Trophoblast cell (in vitro differentiated cells and primary cell): ENCODE data around the gene SEL1L3.

Experiments
- DNase-seq, 2 donors: peaks; one replicate each; pipeline ENCODE4 v3.0.0-alpha.2; 2016
- H2AFZ ChIP-seq: 2 replicates; pipeline ENCODE4 v1.6.1; 2013; ENCODE audit warnings: low read length, moderate library complexity, mild to moderate bottlenecking; ENCODE audit not compliant: insufficient read depth, poor library complexity
- H2AK5ac ChIP-seq: 2 replicates; pipeline ENCODE4 v1.6.1; 2013; ENCODE audit warnings: mild to moderate bottlenecking, low read length
- H2BK120ac ChIP-seq: 2 replicates; pipeline ENCODE4 v1.6.1; 2013; ENCODE audit warnings: low read length, mild to moderate bottlenecking, moderate library complexity; ENCODE audit not compliant: insufficient read depth, poor library complexity
- H2BK12ac ChIP-seq: 2 replicates; pipeline ENCODE4 v1.6.1; 2013; ENCODE audit warnings: mild to moderate bottlenecking, low read length, moderate library complexity
- H2BK5ac ChIP-seq: 2 replicates; pipeline ENCODE4 v1.6.1; 2013; ENCODE audit warnings: low read length, low read depth, moderate library complexity, mild to moderate bottlenecking; ENCODE audit not compliant: poor library complexity
- H3K14ac ChIP-seq: 2 replicates; pipeline ENCODE4 v1.6.1; 2013; ENCODE audit warnings: mild to moderate bottlenecking, low read length
- H3K18ac ChIP-seq: 2 replicates; pipeline ENCODE4 v1.6.1; 2013; ENCODE audit warnings: mild to moderate bottlenecking, low read length
- H3K23ac ChIP-seq: 2 replicates; pipeline ENCODE4 v1.6.1; 2013; ENCODE audit warnings: low read length
- H3K27ac ChIP-seq: 2 replicates; pipeline ENCODE4 v1.5.1; 2013; ENCODE audit warnings: low read depth, mild to moderate bottlenecking, inconsistent platforms, low read length, moderate library complexity
- H3K27me3 ChIP-seq: 2 replicates; pipeline ENCODE4 v1.6.1; 2013; ENCODE audit warnings: inconsistent platforms, mild to moderate bottlenecking, low read length, moderate library complexity; ENCODE audit not compliant: insufficient read depth
- H3K36me3 ChIP-seq, 2 experiments: 1 replicate in 1 of 2; 2 replicates in 1 of 2; pipeline ENCODE4 v1.6.1; 2013; ENCODE audit warnings: low read length in 2 of 2, mild to moderate bottlenecking in 2 of 2, moderate library complexity in 1 of 2; ENCODE audit not compliant: insufficient read depth in 2 of 2, control insufficient read depth in 1 of 2
- H3K4ac ChIP-seq: 2 replicates; pipeline ENCODE4 v1.6.1; 2013; ENCODE audit warnings: low read depth, mild to moderate bottlenecking, low read length, moderate library complexity
- H3K4me1 ChIP-seq, 2 experiments: 1 replicate in 1 of 2; 2 replicates in 1 of 2; pipeline ENCODE4 v1.6.1; 2013; ENCODE audit warnings: low read length in 2 of 2, mild to moderate bottlenecking in 2 of 2, moderate library complexity in 1 of 2; ENCODE audit not compliant: insufficient read depth in 2 of 2, control insufficient read depth in 1 of 2
- H3K4me2 ChIP-seq: 2 replicates; pipeline ENCODE4 v1.6.1; 2013; ENCODE audit warnings: inconsistent platforms, mild to moderate bottlenecking, low read length, moderate library complexity
- H3K4me3 ChIP-seq: 2 replicates; pipeline ENCODE4 v1.5.1; 2013; ENCODE audit warnings: mild to moderate bottlenecking, low read depth, low read length, inconsistent platforms
- H3K79me1 ChIP-seq: one replicate; pipeline ENCODE4 v1.6.1; 2013; ENCODE audit warnings: low read length
- H3K79me2 ChIP-seq: 2 replicates; pipeline ENCODE4 v1.6.1; 2013; ENCODE audit warnings: low read length, mild to moderate bottlenecking; ENCODE audit not compliant: control insufficient read depth, insufficient read depth, poor library complexity
- H3K9ac ChIP-seq: 2 replicates; pipeline ENCODE4 v1.6.1; 2013; ENCODE audit warnings: mild to moderate bottlenecking, low read length
- H3K9me3 ChIP-seq: 2 replicates; pipeline ENCODE4 v1.6.1; 2013; ENCODE audit warnings: low read depth, mild to moderate bottlenecking, control low read depth, inconsistent platforms, low read length; ENCODE audit not compliant: insufficient read depth
- H4K12ac ChIP-seq: 2 replicates; pipeline ENCODE4 v1.6.1; 2013; ENCODE audit warnings: low read depth, mild to moderate bottlenecking, low read length, moderate library complexity
- H4K8ac ChIP-seq: 2 replicates; pipeline ENCODE4 v1.6.1; 2013; ENCODE audit warnings: low read depth, mild to moderate bottlenecking, low read length, moderate library complexity
- H4K91ac ChIP-seq: one replicate; pipeline ENCODE4 v1.6.1; 2013; ENCODE audit warnings: low read depth, mild to moderate bottlenecking, low read length, moderate library complexity
- WGBS: extraction: QIAGEN DNeasy Blood & Tissue Kit; methylation state at CpG from one replicate; pipeline ENCODE4 v1.1.7; 2013; ENCODE audit warnings: missing lambda C conversion rate; ENCODE audit not compliant: insufficient read length, insufficient coverage; ENCODE audit errors: extremely low coverage; 5-methylcytosine and 5-hydroxymethylcytosine counted together

Gene SEL1L3

DNA sequence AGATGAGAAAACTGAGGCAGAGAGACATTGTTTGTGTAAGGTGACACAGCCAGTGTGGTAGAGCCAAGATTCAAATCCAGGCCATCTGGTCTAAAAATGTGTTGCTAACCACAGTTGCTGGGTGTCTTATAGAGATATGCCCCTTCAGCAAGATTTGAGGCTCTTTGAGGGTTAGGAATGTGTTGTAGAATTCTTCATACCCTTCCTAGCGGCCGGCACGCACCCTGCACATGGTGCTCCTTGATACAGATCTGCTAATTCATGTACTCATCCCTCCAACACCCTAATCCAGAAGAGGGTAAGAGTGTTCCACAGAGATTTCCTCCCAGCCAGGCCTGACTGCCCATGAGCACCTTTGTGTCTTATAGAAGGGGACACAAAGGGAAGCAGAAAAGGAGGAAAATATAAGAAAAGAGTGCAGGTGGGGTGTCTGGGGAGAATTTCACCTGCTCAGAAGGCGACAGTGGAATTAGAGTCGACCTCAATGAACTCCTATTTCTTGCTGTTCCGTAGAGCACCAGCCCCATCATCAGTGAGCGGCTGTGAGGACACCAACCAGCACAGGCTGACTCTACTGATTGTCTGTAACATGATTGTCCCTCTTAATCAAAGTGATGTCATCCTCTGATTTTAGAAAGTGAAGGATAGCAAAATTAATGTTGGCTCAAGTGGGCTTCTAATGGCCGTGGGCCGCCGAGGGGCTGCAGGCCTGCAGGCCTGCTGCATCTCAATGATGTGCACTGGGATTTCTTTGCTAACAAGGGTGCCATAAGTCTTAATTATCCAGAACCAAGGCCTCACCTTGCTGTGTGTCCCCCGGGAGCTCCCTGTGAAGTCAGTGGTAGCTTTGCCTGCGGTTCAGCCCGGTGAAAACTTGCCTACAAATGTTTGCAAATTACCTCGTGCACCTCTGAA lies 27.1 kb upstream of the SEL1L3 start:
- Histone ChIP-seq H2BK5ac (no peak overlapping the region), H3K27ac (no peak overlapping the region), H3K4me1 (no peaks in the 10 kb centered on the region), H4K12ac (no peak overlapping the region), H4K8ac (no peak overlapping the region), H3K36me3 (no peaks in the 10 kb centered on the region), H3K4me2 (no peak overlapping the region), H3K27me3 (no peaks in the 10 kb centered on the region), H3K4ac (no peak overlapping the region), H3K9me3 (no peaks in the 10 kb centered on the region), H4K91ac (no peak overlapping the region), H3K79me2 (no peaks in the 10 kb centered on the region), H2BK12ac (no peak overlapping the region), H3K14ac (no peak overlapping the region), H3K79me1 (no peaks in the 10 kb centered on the region), H2BK120ac (no peak overlapping the region), H3K18ac (no peak overlapping the region), H3K23ac (no peak overlapping the region), H2AFZ (no peak overlapping the region), H3K9ac (peak overlapping the region; percentile 55), H3K4me3 (no peak overlapping the region), H2AK5ac (no peak overlapping the region)
- no CpG with 5 or more reads among the region's 14 CpGs for WGBS
- DNase-seq, result peak in 1 of 2 donors; percentile 16

DNA sequence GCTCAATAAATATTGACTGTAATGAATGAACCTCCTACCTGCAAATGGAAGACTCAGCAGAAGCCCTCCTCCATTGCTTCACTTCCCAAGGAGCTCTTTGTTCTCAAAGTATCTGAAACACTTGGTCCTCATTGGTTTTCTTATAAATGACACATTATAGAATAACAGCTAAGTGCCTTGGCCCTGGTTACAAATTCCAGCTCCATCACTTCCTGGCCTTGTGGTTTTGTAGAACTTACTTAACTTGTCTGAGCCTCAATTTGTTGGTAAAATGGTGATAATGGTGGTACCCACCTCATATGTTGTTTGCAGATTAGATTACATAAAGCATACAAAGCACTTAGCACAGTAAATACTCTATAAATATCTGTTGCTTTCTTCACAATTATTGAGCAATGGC lies 26.0 kb upstream of the SEL1L3 start:
- no peaks in the 10 kb centered on the region for H3K4me1 ChIP-seq
- no peak overlapping the region for H2BK12ac ChIP-seq
- H3K27me3 ChIP-seq, result no peaks in the 10 kb centered on the region
- H4K12ac ChIP-seq, result no peak overlapping the region
- H2AK5ac ChIP-seq, result no peak overlapping the region
- no peaks in the 10 kb centered on the region for H3K36me3 ChIP-seq
- no peak overlapping the region for H3K9ac ChIP-seq
- no peak overlapping the region for H2BK120ac ChIP-seq
- H3K18ac ChIP-seq, result no peak overlapping the region
- H3K14ac ChIP-seq, result no peak overlapping the region
- no peak overlapping the region for H2AFZ ChIP-seq
- H3K4me2 ChIP-seq, result no peak overlapping the region
- no peaks in the 10 kb centered on the region for H3K9me3 ChIP-seq
- no peak overlapping the region for H3K4ac ChIP-seq
- H3K4me3 ChIP-seq, result no peak overlapping the region
- no peaks in the 10 kb centered on the region for H3K79me1 ChIP-seq
- no peak overlapping the region for H4K8ac ChIP-seq
- DNase-seq, result no peak
- H3K23ac ChIP-seq, result no peak overlapping the region
- H3K79me2 ChIP-seq, result no peaks in the 10 kb centered on the region
- no peak overlapping the region for H3K27ac ChIP-seq
- H2BK5ac ChIP-seq, result no peak overlapping the region
- H4K91ac ChIP-seq, result no peak overlapping the region

DNA sequence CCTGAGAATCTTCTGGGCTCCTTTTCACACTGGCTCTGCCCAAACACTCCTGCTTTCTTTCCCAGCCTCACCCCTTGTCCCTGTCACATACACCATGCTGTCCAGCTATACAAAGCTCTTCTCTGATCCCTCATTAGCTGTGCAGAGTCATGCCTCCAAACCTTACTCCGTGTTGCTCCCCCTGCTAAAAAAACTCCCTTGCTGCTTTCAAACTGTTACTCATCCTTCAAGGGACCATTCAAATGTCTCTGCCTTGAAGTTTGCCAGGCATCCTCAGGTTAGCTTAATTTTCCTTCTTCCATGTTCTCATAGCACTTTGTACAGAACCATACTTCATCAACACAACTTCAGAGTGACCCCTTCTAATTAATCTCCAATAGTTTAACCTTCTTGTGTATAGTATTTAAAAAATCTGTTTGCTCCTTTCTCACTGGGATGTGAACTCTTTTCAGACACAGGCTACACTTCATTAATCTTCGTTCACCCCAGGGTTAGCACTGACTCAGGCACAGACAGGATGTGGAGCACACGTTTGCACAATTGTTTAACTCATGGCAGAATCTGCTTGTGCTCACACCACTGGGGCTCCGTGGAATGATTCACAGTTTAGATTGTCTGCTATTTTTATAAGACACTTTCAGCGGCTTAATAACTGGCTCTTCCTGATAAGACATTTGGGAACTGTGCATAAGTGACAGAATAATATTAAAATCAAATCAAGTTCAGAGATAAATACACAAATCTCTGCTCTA lies 21.4 kb upstream of the SEL1L3 start:
- no peak overlapping the region for H4K91ac ChIP-seq
- no peak overlapping the region for H3K18ac ChIP-seq
- H2BK5ac ChIP-seq, result no peak overlapping the region
- DNase-seq, result no peak
- H3K36me3 ChIP-seq, result no peaks in the 10 kb centered on the region
- H3K4me1 ChIP-seq, result no peaks in the 10 kb centered on the region
- WGBS, result no CpG with 5 or more reads among the region's 5 CpGs
- no peak overlapping the region for H4K8ac ChIP-seq
- no peak overlapping the region for H3K4me2 ChIP-seq
- H3K79me1 ChIP-seq, result no peaks in the 10 kb centered on the region
- H4K12ac ChIP-seq, result no peak overlapping the region
- H2BK120ac ChIP-seq, result no peak overlapping the region
- H2AK5ac ChIP-seq, result no peak overlapping the region
- no peak overlapping the region for H3K9ac ChIP-seq
- no peak overlapping the region for H2AFZ ChIP-seq
- no peaks in the 10 kb centered on the region for H3K9me3 ChIP-seq
- H3K14ac ChIP-seq, result no peak overlapping the region
- no peak overlapping the region for H3K23ac ChIP-seq
- H3K4me3 ChIP-seq, result no peak overlapping the region
- H3K27ac ChIP-seq, result no peak overlapping the region
- H3K4ac ChIP-seq, result no peak overlapping the region
- no peaks in the 10 kb centered on the region for H3K27me3 ChIP-seq
- no peaks in the 10 kb centered on the region for H3K79me2 ChIP-seq
- no peak overlapping the region for H2BK12ac ChIP-seq

DNA sequence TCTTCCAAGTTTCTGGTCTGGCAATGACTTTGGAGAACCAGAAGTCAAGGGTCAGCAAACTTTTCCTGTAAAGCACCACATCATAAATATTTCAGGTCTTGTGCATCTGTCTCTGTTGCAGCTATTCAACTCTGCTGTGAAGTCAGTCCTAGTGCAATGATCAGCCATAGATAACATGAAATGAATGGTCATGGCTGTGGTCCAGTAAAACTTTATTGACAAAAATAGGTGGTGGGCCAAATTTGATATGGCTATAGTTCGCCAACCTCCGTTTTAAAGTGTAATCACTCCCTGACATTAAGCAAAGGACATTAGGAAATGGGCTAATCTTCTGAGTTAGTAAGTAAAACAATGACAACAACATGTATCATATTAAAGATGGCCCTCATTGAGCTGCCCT lies 20.8 kb upstream of the SEL1L3 start:
- Histone ChIP-seq H4K8ac (no peak overlapping the region), H3K79me1 (no peaks in the 10 kb centered on the region), H3K9ac (no peak overlapping the region), H3K4ac (no peak overlapping the region), H3K27ac (no peak overlapping the region), H3K4me3 (no peak overlapping the region), H3K79me2 (no peaks in the 10 kb centered on the region), H3K4me1 (no peaks in the 10 kb centered on the region), H2BK12ac (no peak overlapping the region), H3K4me2 (no peak overlapping the region), H3K18ac (no peak overlapping the region), H3K23ac (no peak overlapping the region), H3K27me3 (no peaks in the 10 kb centered on the region), H2AFZ (no peak overlapping the region), H4K12ac (no peak overlapping the region), H2BK5ac (no peak overlapping the region), H3K9me3 (no peaks in the 10 kb centered on the region), H3K36me3 (no peaks in the 10 kb centered on the region), H2AK5ac (no peak overlapping the region), H2BK120ac (no peak overlapping the region), H4K91ac (no peak overlapping the region), H3K14ac (no peak overlapping the region)
- no CpG with 5 or more reads among the region's 2 CpGs for WGBS
- DNase-seq, result no peak
